GM19468 (cell line): ENCODE measurements around the gene ATAD2B.

ENCODE experiments used
- ATAC-seq: cut with Tn5 transposase; IDR thresholded peaks from one replicate; pipeline ENCODE4 v1.9.1; 2021; ENCODE audit warnings: mild to moderate bottlenecking, moderate library complexity, moderate number of reproducible peaks; ENCODE audit not compliant: unreplicated experiment; ENCODE audit errors: extremely low read depth

The ATAD2B gene

DNA sequence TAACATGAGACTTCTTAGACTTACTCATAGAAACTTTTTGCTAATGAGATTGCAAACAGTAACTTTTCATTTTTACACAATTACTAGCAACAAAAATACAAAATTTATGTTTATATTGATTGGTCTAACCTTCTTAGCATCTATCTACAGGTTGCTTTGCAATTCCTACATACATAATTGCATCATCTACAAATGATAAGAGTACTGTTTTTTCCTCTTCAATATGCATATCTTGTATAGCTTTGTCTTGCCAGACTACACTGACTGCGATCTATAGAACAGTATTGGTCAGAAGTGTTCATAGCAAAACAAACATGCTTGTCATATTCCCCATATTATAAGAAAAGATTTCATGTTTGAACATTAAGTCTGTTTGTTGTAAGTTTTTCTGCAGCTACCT lies 87.9 kb downstream of the ATAD2B start:
- ATAC-seq = no peak

DNA sequence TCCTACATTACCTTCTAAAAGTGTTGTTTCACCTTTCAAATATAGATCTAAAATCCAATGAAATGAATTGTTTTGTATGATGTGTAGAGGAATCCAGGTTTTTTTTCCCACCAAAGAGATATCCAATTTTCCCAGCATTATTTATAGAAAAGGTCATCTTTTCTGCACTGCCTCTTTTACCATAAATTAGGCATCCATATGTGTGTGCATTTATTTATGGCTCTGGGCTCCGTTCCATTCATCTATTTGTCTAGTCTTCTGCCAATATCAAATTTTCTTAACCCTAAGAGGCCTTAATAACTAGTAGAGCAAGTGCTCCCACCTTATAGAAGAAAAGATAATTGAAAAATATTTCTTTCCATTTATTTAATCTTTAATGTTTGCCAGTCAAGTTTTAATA lies 88.3 kb downstream of the ATAD2B start:
- ATAC-seq = no peak

DNA sequence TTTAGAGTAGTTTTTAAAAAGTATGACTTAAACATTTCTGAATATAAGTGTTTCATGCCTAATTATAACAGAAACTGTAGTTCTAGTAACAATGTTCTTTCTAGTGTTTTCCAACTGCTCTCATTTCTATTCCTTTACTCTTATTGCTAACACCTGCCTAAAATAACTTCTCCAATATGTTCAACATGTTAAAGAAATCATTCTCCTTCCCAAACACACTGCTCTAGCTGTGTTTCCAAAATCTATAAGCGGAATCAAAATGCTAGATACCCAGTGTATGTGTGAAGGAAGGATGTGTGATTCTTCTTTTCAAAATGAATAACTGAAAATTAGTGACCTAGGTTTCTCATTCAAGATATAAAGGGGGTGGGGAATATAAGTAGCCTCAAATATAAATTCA lies 89.1 kb downstream of the ATAD2B start:
- no peak for ATAC-seq

DNA sequence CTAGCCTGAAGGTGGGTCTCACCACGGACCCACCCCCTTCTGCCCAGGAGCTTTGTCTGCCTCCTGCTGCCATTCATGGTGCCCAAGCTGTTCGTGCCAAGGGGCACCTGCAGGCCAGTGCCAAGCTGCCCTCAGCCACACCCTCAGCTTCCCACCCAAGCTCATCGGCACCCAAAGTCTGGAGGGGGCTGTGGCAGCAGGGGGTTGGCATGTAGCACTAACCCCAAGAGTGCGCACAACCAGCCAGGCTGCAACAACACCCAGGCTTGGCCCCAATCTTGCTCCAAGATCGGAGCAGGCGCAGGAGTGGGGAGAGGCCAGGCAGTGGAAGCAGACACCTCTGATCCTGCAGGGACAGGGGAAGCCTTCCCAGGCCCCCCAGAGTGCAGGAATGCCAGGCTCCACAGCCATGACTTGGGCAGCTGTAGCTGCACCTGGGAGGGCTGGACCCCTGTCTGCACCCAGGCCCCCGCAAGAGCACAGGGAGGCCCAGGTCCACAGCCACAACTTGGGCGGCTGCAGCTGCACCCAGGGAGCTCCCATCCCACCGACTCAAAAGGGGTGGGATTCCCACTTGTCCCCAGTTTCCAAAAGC lies 89.9 kb downstream of the ATAD2B start:
- ATAC-seq = no peak

DNA sequence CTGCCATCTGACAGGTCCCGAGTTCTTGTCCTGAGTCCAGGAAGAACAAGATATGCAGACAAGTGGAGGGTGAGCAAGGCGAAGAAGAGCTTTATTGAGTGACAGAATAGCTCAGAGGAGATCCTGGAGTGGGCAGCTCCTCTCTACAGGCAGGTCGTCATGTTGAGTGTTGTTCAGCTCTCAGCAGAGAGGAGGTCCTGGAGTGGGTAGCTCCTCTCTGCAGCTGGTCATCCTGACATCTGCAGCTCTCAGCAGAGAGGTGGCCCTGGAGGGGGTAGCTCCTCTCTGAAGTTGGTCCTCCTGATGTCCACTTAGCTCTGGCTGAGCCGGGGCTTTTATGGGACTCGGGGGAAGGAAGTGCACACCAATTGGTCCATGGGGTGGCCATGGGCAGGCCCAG lies 90.4 kb downstream of the ATAD2B start:
- no peak for ATAC-seq

DNA sequence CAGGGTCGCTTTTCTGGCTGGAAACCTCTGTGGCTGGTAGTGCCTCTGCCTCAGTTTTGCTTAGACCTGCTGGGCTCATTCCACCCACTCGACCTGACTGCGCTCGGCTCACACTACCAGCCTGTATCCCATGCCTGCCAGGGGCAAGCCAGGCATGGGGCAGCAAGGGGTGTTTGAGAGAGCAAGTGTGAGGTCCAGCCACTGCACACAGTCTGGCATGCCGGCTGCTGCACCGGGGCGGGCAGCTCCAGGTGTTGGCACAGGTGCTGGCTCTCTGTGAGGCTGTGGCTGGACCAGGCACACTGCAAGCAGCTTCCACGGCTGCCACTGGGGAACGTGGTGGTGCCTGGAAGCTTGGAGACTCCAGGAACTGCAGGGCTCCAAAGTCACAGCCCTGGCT lies 90.9 kb downstream of the ATAD2B start:
- no peak for ATAC-seq

DNA sequence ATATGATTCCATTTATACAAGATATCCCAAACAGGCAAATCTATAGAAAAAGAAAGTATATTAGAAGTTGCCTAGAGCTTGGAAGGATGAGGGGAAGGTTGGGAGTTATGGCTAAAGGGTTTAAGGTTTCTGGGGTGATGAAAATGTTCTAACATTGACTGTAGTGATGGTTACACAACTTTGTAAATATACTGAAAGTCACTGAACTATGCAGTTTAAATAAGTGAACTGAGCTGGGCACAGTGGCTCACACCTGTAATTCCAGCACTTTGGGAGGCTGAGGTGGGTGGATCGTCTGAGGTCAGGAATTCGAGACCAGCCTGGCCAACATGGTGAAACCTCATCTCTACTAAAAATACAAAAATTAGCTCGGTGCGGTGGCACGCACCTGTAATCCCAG lies 91.5 kb downstream of the ATAD2B start:
- ATAC-seq = no peak

DNA sequence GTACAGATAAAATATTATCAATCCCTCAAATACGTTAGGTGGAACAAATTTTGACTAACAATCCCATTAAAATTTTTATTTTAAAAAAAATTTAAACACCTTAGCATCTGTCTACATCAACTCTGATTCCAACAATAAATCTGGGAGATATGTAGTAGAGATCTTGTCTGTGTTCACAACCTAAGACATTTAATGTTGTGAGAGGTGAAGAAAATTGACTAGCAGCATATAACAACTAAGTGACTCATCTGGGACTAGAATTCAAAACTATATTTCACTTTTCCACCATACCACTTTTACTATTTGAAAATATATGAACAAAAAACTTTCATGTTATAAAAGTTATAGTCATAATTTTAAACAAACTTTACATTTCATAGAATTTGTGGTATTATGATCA lies 97.9 kb downstream of the ATAD2B start:
- ATAC-seq = no peak

DNA sequence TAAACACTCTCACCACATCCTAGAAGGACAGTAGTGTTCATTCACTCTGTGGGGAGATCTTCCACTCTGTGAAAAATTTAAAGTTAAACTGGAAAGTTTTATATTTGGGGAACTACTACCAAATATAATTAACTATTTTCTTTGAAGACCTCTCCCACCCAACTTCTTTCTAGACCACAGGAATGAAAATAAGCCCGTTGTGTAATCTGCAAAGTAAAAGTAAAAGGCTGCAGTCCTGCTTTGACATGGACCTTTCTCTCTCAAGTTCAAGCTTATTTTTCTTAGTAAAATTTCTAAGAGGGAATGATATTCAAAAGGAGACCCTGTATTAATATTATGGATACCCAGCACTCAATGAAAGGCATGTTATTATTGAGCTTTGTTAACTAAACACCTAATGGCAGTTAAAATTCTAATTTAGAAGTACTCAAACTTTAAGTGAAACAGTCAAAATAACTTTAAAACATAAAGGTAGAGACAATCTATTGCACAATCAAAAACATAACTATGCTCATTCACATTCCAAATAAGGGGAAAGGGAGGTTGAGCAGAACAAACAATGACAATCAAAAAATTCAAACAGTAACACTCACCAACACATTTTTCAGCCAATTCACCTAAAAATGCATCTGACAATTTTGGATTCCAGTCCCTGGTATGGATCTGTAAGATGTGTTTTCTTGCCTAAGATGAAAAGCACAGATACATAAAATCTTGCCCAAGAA lies 98.5 kb downstream of the ATAD2B start:
- ATAC-seq = no peak

DNA sequence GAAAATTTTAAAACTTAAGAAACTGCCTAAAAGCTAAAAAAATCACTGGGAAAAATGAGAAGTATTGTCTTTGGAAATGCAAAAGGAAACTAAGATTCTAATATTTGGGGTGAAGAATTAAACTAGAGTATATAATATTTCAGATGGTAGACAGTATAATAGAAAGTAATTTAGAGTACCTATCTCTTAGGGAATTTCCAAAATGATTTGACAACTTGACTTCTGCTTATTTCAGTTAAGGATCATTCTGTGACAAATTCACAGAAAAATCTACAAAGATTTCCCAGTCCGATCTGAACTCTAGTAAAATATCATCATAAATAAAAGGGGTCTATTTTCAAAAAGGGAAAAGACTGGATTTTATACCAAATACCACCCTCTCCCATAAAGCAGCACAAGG lies 99.6 kb downstream of the ATAD2B start:
- ATAC-seq = no peak

DNA sequence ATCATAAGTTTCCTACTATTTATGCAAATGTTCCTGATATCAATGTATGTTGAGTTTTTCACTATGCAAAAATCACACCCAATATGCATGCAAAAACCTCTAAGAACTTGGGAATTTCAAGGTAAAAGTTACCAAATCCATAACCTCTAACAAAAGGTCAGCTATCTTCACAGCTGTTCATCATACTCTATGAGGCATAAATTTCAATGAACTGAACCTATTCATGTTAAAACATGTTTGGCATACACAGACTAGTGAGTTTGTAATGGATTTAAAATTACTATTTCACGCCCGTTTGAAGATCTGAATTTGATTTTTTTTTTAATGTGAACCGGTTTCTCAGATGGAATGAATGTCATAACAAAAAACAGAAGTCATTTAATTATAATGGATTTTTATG lies 100.2 kb downstream of the ATAD2B start:
- ATAC-seq = no peak

DNA sequence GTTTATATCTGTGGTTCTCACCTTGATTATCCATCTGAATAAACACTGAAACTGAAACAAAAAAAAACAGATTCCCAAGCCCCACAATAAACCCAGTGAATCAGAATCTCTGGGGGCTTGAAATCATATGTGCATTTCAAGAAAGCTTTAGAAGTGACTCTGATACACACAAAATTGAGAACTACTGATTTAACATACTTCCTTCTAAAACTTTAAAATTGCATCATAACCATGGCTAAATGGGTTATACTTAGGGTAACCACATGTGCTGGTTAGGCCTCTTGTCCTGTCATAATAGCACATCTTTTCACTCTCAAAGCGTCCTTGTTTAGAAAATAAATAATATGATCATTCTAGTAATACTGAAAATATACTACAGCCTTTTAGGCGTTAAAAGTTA lies 100.9 kb downstream of the ATAD2B start:
- ATAC-seq = no peak

DNA sequence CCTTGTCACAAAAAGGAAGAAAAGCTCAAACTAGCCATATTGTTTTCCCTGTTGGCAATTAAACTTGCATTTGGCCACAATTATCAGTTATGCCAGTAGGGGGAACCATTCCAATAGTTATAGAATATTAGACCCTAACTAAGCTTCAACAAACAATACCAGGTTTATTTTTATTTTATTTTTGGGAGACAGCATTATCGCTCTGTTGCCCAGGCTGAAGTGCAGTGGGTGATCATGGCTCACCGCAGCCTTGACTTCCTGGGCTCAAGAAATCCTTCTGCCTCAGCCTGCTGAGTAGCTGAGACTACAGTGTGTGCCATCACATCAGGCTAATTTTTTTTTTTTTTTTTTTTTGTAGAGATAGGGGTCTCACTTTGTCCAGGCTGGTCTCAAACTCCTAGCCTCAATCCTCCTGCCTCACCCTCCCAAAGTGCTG lies 102.1 kb downstream of the ATAD2B start:
- ATAC-seq = no peak

DNA sequence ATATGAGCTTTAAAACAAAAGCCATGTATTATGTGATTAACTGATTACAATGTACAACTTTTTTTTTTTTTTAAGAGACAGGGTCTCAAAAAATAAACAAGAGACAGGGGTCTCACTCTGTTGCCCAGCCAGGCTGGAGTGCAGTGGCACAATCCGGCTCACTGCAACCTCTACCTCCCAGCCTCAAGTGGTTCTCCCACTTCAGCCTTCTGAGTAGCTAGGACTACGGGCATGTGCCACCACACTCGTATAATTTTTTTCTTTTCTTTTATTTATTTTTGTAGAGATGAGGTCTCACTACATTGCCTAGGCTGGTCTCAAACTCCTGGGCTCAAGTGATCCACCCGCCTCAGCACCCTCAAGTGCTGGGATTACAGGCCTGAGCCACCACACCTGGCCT lies 103.1 kb downstream of the ATAD2B start:
- no peak for ATAC-seq

DNA sequence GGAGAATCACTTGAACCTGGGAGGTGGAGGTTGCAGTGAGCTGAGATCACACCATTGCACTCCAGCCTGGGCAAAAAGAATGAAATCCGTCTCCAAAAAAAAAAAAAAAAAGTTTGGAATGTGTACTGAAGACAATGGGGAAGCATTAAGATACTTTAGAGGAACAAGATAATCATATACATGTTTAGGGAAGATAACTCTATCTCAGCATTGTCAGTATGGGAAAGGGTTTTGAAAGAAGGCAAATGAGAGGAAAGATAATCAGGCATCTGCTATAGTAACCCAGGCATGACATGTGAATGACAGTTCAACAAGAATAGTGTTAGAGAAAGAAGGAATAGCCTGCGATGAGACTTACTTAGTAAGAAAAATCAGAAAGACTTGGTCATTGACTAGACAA lies 112.0 kb downstream of the ATAD2B start:
- no peak for ATAC-seq

DNA sequence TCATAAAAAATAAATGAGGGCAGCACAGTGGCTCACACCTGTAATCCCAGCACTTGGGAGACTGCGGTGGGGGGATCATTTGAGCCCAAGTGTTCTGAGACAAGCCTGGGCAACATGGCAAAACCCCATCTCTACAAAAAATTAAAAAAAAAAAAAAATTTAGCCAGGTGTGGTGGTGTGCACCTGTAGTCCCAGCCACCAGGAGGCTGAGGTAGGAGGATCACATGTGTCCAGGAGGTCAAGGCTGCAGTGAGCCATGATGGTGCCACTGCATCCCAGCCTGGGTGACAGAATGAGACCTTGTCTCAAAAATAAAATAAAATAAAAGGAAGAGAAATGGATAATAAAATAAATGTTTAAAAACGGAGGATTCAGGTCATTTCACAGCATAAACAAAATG lies 113.5 kb downstream of the ATAD2B start:
- ATAC-seq = no peak

DNA sequence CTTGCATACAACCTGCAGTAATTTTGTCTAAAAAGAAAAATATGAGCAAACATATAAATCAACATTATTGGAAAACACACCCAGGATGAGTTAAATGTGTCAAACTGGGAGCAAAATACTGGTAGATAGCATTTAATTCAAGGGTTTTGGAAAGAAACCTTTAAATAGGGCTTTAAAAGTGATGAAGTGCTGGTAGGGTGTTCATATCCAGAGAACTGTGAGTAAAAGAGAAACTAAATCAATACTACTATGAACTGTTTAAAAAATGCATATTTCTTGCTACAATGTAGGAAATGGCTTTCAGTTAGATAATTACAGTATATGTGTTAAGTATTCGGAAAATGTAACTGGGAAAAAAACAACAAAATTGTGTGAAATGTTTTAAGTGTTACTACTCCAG lies 117.8 kb downstream of the ATAD2B start:
- no peak for ATAC-seq

DNA sequence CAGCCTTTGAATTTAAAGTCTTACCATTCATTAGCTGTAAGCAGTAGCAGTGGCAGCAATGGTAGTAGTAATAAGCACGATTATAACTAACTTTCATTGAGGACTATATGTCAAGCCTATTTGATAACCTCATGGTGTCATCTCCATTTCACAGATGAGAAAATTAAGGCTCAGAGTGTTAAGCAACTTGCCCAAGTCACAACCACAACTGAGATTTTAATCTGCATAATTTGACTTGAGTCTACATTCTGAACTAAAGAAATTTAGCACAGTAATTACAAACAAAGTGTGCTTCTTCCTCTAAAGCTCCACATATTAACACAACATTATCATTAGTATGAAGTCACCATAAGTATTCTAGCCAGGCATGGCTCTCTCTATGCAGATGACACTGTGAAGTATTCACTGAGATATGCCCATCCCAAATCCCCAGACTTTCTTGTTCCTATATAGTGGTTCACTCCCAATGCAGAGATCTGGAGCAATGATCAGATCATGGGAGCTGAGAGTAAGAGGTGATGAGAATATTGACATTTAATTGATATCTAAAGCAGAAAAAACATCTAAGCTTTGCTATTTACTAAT lies 120.2 kb downstream of the ATAD2B start:
- no peak for ATAC-seq

DNA sequence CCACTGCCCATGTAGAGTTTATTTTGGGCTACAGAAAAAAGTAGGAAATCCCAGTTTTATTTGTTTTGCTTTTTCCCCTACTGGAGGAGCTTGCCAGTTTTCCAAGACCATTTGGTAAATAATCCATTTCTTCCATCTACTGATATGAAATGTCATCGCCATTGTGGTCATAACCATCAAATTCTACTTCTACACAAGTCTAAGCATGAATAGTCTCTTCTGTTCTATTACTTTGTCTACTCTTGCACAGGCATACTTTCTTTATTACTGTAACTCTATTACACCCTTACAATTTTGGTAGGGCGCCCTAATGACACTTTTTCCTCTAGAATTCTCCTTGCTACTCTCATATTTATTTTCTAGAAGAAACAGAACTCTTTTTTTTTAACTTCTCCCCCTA lies 120.7 kb downstream of the ATAD2B start:
- no peak for ATAC-seq

DNA sequence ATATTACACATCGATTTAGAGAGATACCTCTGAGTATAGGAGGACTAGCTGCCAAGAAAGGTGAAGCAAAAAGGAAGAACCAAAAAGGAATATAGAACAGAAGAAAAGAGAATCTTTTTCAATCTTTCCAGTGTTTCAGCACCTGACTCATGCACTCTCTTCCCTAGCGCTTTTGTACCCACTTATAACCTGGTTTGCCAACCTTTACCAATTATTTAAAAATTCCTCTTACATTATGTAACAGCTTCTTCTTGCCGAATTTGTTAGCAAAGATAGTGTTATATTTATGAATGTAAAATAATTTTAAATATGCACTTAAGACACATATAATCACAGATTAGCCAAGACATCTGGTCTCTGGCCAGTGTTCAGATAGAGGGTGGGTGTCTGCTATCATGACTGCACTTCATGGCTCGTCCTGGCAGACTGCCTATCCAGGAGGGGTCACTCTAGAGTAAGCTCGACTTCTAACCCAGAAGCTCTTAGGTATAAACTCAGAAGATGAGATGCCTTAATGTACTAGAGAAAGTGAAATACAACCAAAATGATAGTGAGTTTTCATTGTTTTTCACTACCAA lies 122.9 kb downstream of the ATAD2B start:
- no peak for ATAC-seq

DNA sequence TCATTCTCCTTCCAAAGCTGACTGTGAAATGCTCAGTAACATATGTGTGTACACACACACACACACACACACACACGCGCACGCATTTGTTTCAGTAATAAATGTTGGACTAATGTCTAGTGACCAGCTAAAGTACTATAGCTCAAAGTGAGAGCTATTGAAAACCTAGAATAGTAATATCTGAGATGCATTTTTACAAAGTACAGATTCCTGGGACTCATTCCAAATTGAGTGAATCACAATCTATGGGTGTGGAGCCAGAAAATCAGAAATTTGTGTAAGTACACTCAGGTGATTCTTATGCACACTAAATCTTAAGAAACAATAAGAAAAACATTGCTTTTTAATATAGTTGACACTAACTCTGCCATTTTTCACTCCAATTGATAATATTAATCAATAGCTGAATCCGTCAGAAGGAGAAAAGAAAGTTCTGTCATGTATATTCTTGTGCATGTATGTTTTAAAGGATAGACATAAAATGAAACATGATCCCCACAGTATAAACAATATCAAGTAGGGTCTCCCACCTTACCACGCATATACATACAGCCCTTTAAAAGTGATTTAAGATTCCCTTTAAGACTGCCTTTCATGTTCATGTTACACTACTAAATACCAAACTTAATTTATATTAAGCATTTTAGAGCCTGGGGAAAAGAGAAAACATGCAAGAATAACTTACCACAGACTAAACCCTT lies 123.5 kb downstream of the ATAD2B start:
- no peak for ATAC-seq
